HG03159 (cell line): Measurements from ENCODE around the gene MIOX.
A peak's percentile ranks its signal among the peaks of the same experiment; 100 is the strongest.

Experiments
- ATAC-seq: cut with Tn5 transposase; IDR thresholded peaks from one replicate; pipeline ENCODE4 v1.9.1; 2021; ENCODE audit warnings: mild to moderate bottlenecking, moderate library complexity; ENCODE audit not compliant: unreplicated experiment

Gene MIOX

GRCh38 chr22:50471962-50472361 is 14.7 kb upstream of the MIOX start:
- no peak for ATAC-seq

- ATAC-seq = no peak
Measured at GRCh38 chr22:50473088-50473487, 13.6 kb upstream of the MIOX start.

- no peak for ATAC-seq
Measured at GRCh38 chr22:50473855-50474671, 12.6 kb upstream of the MIOX start.

- ATAC-seq = peak; percentile 67
Measured at GRCh38 chr22:50474710-50475651, 11.7 kb upstream of the MIOX start, which contains the start of gene SBF1. SBF1 (minus strand) TSS chr22:50475035; CDS start chr22:50474840, 195 bp downstream.

GRCh38 chr22:50475652-50476002 is 11.0 kb upstream of the MIOX start:
- no peak for ATAC-seq

- ATAC-seq = no peak
Measured at GRCh38 chr22:50476868-50477267, 9.8 kb upstream of the MIOX start.

- ATAC-seq = no peak
Measured at GRCh38 chr22:50477923-50478322, 8.7 kb upstream of the MIOX start.

- no peak for ATAC-seq
Measured at GRCh38 chr22:50479721-50480120, 6.9 kb upstream of the MIOX start.

- ATAC-seq = no peak
Measured at GRCh38 chr22:50481045-50481439, 5.6 kb upstream of the MIOX start.

- no peak for ATAC-seq
Measured at GRCh38 chr22:50481440-50482106, 5.1 kb upstream of the MIOX start, which contains the start of gene ADM2. ADM2 (plus strand) TSS chr22:50481543; CDS start chr22:50481848, 305 bp downstream.

- ATAC-seq = no peak
Measured at GRCh38 chr22:50482107-50483074, 4.3 kb upstream of the MIOX start.

GRCh38 chr22:50483106-50483505 is 3.6 kb upstream of the MIOX start:
- ATAC-seq = no peak

GRCh38 chr22:50483556-50483955 is 3.1 kb upstream of the MIOX start:
- no peak for ATAC-seq

- ATAC-seq = no peak
Measured at GRCh38 chr22:50483977-50484853, 2.4 kb upstream of the MIOX start.

- no peak for ATAC-seq
Measured at GRCh38 chr22:50485221-50486131, 1.2 kb upstream of the MIOX start.

GRCh38 chr22:50487290-50488005 is 789 bp downstream of the MIOX start:
- ATAC-seq = no peak

- no peak for ATAC-seq
Measured at GRCh38 chr22:50488006-50488677, 1.5 kb downstream of the MIOX start.
